HEK293 (cell line): Measurements from ENCODE around the gene PKIB.

Source experiments
- ZFP37 ChIP-seq: fragments of 450-650 bp; formaldehyde crosslinking; IDR thresholded peaks from 2 replicates; pipeline ENCODE4 v1.5.1; 2016; ENCODE audit warnings: missing biosample characterization, missing genetic modification characterization
- ZNF274 ChIP-seq, 2 experiments: fragments of 200-500 bp in 1 of 2; fragments of 450-650 bp in 1 of 2; sonication (Bioruptor generic) in 1 of 2; formaldehyde crosslinking in 1 of 2; IDR thresholded peaks; 2 replicates each; pipeline versions ENCODE4 v1.5.1 to v1.6.1; 2014 to 2016; ENCODE audit warnings: borderline replicate concordance in 1 of 2, inconsistent platforms in 1 of 2, low read length in 1 of 2, missing biosample characterization in 1 of 2, missing genetic modification characterization in 1 of 2
- TF ChIP-seq, protein P1 (sequence below): fragments of 450-650 bp; formaldehyde crosslinking; IDR thresholded peaks from 2 replicates; pipeline ENCODE4 v1.5.1; 2016; ENCODE audit warnings: missing biosample characterization, missing genetic modification characterization
- TF ChIP-seq, protein P2 (sequence below): fragments of 450-650 bp; formaldehyde crosslinking; IDR thresholded peaks from 2 replicates; pipeline ENCODE4 v1.5.1; 2016; ENCODE audit warnings: missing biosample characterization, missing genetic modification characterization
- TF ChIP-seq, protein P3 (sequence below): sonication (generic); formaldehyde crosslinking; IDR thresholded peaks from 2 replicates; pipeline ENCODE4 v1.8.1; 2022; ENCODE audit warnings: mild to moderate bottlenecking, moderate library complexity, missing genetic modification reagents

DNA sequence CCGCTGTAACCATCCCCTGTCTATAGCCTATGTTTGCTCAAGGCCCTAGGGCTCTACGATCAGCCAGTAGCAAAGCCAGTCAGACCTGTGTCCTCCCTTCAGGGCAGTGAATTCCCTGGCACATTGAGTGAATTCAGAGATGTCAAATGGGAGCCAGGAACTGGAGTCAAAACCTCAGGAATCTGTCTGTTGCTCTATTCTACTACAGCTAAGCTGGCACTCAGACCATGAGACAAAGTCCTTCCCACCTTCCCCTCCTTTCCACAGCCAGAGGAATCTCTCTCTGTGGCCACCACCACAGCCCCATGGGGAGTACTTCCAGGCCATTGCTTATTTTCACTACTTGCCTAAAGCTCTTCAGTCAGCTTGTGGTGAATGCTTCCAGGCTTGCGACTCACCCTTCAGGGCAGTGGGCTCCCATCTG is 82.0 kb downstream of the PKIB start:
- TF ChIP-seq, protein P1, sequence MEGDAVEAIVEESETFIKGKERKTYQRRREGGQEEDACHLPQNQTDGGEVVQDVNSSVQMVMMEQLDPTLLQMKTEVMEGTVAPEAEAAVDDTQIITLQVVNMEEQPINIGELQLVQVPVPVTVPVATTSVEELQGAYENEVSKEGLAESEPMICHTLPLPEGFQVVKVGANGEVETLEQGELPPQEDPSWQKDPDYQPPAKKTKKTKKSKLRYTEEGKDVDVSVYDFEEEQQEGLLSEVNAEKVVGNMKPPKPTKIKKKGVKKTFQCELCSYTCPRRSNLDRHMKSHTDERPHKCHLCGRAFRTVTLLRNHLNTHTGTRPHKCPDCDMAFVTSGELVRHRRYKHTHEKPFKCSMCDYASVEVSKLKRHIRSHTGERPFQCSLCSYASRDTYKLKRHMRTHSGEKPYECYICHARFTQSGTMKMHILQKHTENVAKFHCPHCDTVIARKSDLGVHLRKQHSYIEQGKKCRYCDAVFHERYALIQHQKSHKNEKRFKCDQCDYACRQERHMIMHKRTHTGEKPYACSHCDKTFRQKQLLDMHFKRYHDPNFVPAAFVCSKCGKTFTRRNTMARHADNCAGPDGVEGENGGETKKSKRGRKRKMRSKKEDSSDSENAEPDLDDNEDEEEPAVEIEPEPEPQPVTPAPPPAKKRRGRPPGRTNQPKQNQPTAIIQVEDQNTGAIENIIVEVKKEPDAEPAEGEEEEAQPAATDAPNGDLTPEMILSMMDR (tag by site-specific recombination) = no peak
- no peak for TF ChIP-seq ZFP37
- TF ChIP-seq, protein P2, sequence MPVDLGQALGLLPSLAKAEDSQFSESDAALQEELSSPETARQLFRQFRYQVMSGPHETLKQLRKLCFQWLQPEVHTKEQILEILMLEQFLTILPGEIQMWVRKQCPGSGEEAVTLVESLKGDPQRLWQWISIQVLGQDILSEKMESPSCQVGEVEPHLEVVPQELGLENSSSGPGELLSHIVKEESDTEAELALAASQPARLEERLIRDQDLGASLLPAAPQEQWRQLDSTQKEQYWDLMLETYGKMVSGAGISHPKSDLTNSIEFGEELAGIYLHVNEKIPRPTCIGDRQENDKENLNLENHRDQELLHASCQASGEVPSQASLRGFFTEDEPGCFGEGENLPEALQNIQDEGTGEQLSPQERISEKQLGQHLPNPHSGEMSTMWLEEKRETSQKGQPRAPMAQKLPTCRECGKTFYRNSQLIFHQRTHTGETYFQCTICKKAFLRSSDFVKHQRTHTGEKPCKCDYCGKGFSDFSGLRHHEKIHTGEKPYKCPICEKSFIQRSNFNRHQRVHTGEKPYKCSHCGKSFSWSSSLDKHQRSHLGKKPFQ = no peak
- TF ChIP-seq, protein P3, sequence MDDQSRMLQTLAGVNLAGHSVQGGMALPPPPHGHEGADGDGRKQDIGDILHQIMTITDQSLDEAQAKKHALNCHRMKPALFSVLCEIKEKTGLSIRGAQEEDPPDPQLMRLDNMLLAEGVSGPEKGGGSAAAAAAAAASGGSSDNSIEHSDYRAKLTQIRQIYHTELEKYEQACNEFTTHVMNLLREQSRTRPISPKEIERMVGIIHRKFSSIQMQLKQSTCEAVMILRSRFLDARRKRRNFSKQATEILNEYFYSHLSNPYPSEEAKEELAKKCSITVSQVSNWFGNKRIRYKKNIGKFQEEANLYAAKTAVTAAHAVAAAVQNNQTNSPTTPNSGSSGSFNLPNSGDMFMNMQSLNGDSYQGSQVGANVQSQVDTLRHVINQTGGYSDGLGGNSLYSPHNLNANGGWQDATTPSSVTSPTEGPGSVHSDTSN (CRISPR knock-in tag) = no peak
- TF ChIP-seq ZNF274 (IDR thresholded peaks at IDR 0.05; ENCODE audit: low read length) = no peak
- TF ChIP-seq ZNF274 (tag by site-specific recombination; IDR thresholded peaks at IDR 0.05; ENCODE audit: borderline replicate concordance) = no peak
